Measurements from ENCODE around the gene UBLCP1.

The UBLCP1 gene

GRCh38 chr5:159324986-159325385 is 61.9 kb downstream of the UBLCP1 start:
- Histone ChIP-seq H3K4me1 (ENCODE audit: control insufficient read depth, insufficient read depth, low read length) (no peaks in the 10 kb centered on the region), H3K27ac (ENCODE audit: low read length) (no peak overlapping the region), H3K27me3 (ENCODE audit: control insufficient read depth, insufficient read depth, low read length) (no peaks in the 10 kb centered on the region), H3K9me3 (ENCODE audit: control insufficient read depth, insufficient read depth, low read length) (no peaks in the 10 kb centered on the region), H3K4me3 (ENCODE audit: low read length) (no peak overlapping the region), H3K36me3 (ENCODE audit: control insufficient read depth, insufficient read depth, low read length) (no peaks in the 10 kb centered on the region)
- WGBS (ENCODE audit: insufficient coverage, insufficient read length): no CpG with 5 or more reads among the region's 4 CpGs
- no peak for DNase-seq (ENCODE audit: low read depth, low spot score)

- H3K4me1 ChIP-seq (ENCODE audit: control insufficient read depth, insufficient read depth, low read length): no peaks in the 10 kb centered on the region
- H3K4me3 ChIP-seq (ENCODE audit: low read length): peak within 1 kb of the TSS; percentile 66; the same call in 1 of the 2 replicates
- no peaks in the 10 kb centered on the region for H3K9me3 ChIP-seq (ENCODE audit: control insufficient read depth, insufficient read depth, low read length)
- no CpG with 5 or more reads among the region's 4 CpGs for WGBS (ENCODE audit: insufficient coverage, insufficient read length)
- H3K27ac ChIP-seq (ENCODE audit: low read length): no peak within 1 kb of the TSS
- H3K36me3 ChIP-seq (ENCODE audit: control insufficient read depth, insufficient read depth, low read length): no peaks in the 10 kb centered on the region
- H3K27me3 ChIP-seq (ENCODE audit: control insufficient read depth, insufficient read depth, low read length): no peaks in the 10 kb centered on the region
- DNase-seq (ENCODE audit: low read depth, low spot score): no peak
These were observed 67.2 kb downstream of the UBLCP1 start, which contains the start of gene IL12B for GRCh38 chr5:159330131-159330800. Gene IL12B (minus strand): TSS chr5:159330487. CDS start chr5:159326782, 3,705 bp downstream.

GRCh38 chr5:159331093-159331973 is 68.2 kb downstream of the UBLCP1 start:
- Histone ChIP-seq H3K4me1 (ENCODE audit: control insufficient read depth, insufficient read depth, low read length) (no peaks in the 10 kb centered on the region), H3K27me3 (ENCODE audit: control insufficient read depth, insufficient read depth, low read length) (no peaks in the 10 kb centered on the region), H3K4me3 (ENCODE audit: low read length) (peak overlapping the region; percentile 66; the same call in 1 of the 2 replicates), H3K9me3 (ENCODE audit: control insufficient read depth, insufficient read depth, low read length) (no peaks in the 10 kb centered on the region), H3K27ac (ENCODE audit: low read length) (no peak overlapping the region), H3K36me3 (ENCODE audit: control insufficient read depth, insufficient read depth, low read length) (no peaks in the 10 kb centered on the region)
- DNase-seq (ENCODE audit: low read depth, low spot score): no peak
- WGBS (ENCODE audit: insufficient coverage, insufficient read length): no CpG with 5 or more reads among the region's 50 CpGs

- Histone ChIP-seq H3K4me3 (ENCODE audit: low read length) (no peak overlapping the region), H3K4me1 (ENCODE audit: control insufficient read depth, insufficient read depth, low read length) (no peaks in the 10 kb centered on the region), H3K27ac (ENCODE audit: low read length) (no peak overlapping the region), H3K27me3 (ENCODE audit: control insufficient read depth, insufficient read depth, low read length) (no peaks in the 10 kb centered on the region), H3K9me3 (ENCODE audit: control insufficient read depth, insufficient read depth, low read length) (no peaks in the 10 kb centered on the region), H3K36me3 (ENCODE audit: control insufficient read depth, insufficient read depth, low read length) (no peaks in the 10 kb centered on the region)
- no peak for DNase-seq (ENCODE audit: low read depth, low spot score)
- WGBS (ENCODE audit: insufficient coverage, insufficient read length): no CpG with 5 or more reads among the region's 6 CpGs
These were observed 69.9 kb downstream of the UBLCP1 start for GRCh38 chr5:159332800-159333544.

- H3K4me3 ChIP-seq (ENCODE audit: low read length): no peak overlapping the region
- no CpG with 5 or more reads among the region's 1 CpG for WGBS (ENCODE audit: insufficient coverage, insufficient read length)
- no peaks in the 10 kb centered on the region for H3K9me3 ChIP-seq (ENCODE audit: control insufficient read depth, insufficient read depth, low read length)
- H3K27me3 ChIP-seq (ENCODE audit: control insufficient read depth, insufficient read depth, low read length): no peaks in the 10 kb centered on the region
- no peak for DNase-seq (ENCODE audit: low read depth, low spot score)
- no peak overlapping the region for H3K27ac ChIP-seq (ENCODE audit: low read length)
- H3K4me1 ChIP-seq (ENCODE audit: control insufficient read depth, insufficient read depth, low read length): no peaks in the 10 kb centered on the region
- no peaks in the 10 kb centered on the region for H3K36me3 ChIP-seq (ENCODE audit: control insufficient read depth, insufficient read depth, low read length)
These were observed 70.4 kb downstream of the UBLCP1 start for GRCh38 chr5:159333545-159333925.

All from iPS DF 6.9 (cell line).